ENCODE measurements around the gene COL27A1. TPM values are rescaled to one million over a fixed set of nuclear protein-coding genes. Genes with fewer than 3 reads are reported as not detected.

Gene COL27A1
- polyA plus RNA-seq, 1 of the 3 experiments (the other 2 are of a cell fraction): 8.7 TPM

GRCh38 chr9:114210136-114210535 lies 54.8 kb downstream of the COL27A1 start (continued):
- TF ChIP-seq IRF3 (IDR thresholded peaks at IDR 0.05; ENCODE audit: low read depth, low read length): no peak

- no peak for DNase-seq
Measured at GRCh38 chr9:114210691-114211276, 55.4 kb downstream of the COL27A1 start.

More at GRCh38 chr9:114210691-114211276, 55.4 kb downstream of the COL27A1 start:
- Histone ChIP-seq H3K9ac (no peak overlapping the region), H3K27ac (ENCODE audit: low read depth in 2 of 2, low read length in 1 of 2) (no peak overlapping the region), H4K20me1 (ENCODE audit: insufficient read depth) (no peaks in the 10 kb centered on the region), H2AFZ (ENCODE audit: low read depth) (no peak overlapping the region), H3K4me1 (ENCODE audit: control insufficient read depth in 1 of 2, insufficient read depth in 2 of 2, low read depth in 1 of 2, low read length in 1 of 2) (peaks cover 3 to 8% of the 10 kb centered on the region in 2 experiments; a peak in 3 of 4 replicates), H3F3A (replicated peaks; ENCODE audit: insufficient read depth) (no peaks in the 10 kb centered on the region), H3K79me2 (ENCODE audit: insufficient read depth) (no peaks in the 10 kb centered on the region), H3K27me3 (ENCODE audit: insufficient read depth) (no peaks in the 10 kb centered on the region), H3K36me3 (replicated peaks in 1 of 2; ENCODE audit: control insufficient read depth in 1 of 2, insufficient read depth in 2 of 2, low read length in 1 of 2) (peaks cover 0 to 5% of the 10 kb centered on the region in 2 experiments), H3K4me2 (no peak overlapping the region), H3K4me3 (ENCODE audit: low read depth in 2 of 2, low read length in 1 of 2) (no peak overlapping the region), H3K9me2 (no peaks in the 10 kb centered on the region), H3K9me3 (no peaks in the 10 kb centered on the region)
- POLR2A ChIA-PET: no interaction called here
- no peak for TF ChIP-seq TCF12 (IDR thresholded peaks at IDR 0.05)
- no peak for TF ChIP-seq FOSL2 (IDR thresholded peaks at IDR 0.05; ENCODE audit: borderline replicate concordance, low read depth)
- no peak for TF ChIP-seq TEAD4 (IDR thresholded peaks at IDR 0.05; ENCODE audit: borderline replicate concordance, insufficient read depth)
- no peak for TF ChIP-seq GABPA (IDR thresholded peaks at IDR 0.05; ENCODE audit: low read depth)
- no peak for TF ChIP-seq RXRA (IDR thresholded peaks at IDR 0.05; ENCODE audit: borderline replicate concordance, low read depth)
- TF ChIP-seq ZBTB33 (IDR thresholded peaks at IDR 0.05; ENCODE audit: borderline replicate concordance, low read depth): no peak
- TF ChIP-seq RAD21 (IDR thresholded peaks at IDR 0.05; ENCODE audit: low read length): no peak
- no peak for TF ChIP-seq SMC3 (IDR thresholded peaks at IDR 0.05; ENCODE audit: low read depth, low read length)
- no peak for TF ChIP-seq RFX5 (IDR thresholded peaks at IDR 0.05; ENCODE audit: low read length)
- no peak for TF ChIP-seq PBX3 (IDR thresholded peaks at IDR 0.05)
- no peak for TF ChIP-seq REST (IDR thresholded peaks at IDR 0.05; ENCODE audit: low read depth, low read length)
- TF ChIP-seq SIN3A (IDR thresholded peaks at IDR 0.05; ENCODE audit: borderline replicate concordance, low read depth, low read length): no peak
- no peak for TF ChIP-seq ELF1 (IDR thresholded peaks at IDR 0.05)
- TF ChIP-seq NFIC (IDR thresholded peaks at IDR 0.05; ENCODE audit: borderline replicate concordance): no peak
- no peak for TF ChIP-seq TAF1 (IDR thresholded peaks at IDR 0.05; ENCODE audit: borderline replicate concordance, low read depth, low read length)
- WGBS (ENCODE audit: low lambda C conversion rate): 93% methylated on average over 7 of the region's 15 CpGs
- CTCF ChIA-PET: interaction anchor here (0.7 kb wide), 1 partner anchor 80 kb away, joined by 3 read pairs; no protein-coding TSS in a partner anchor
